Activated CD8-positive, alpha-beta T cell treated with anti-CD3 and anti-CD28 coated beads for 36 hours (primary cell): Measurements from ENCODE around the gene SYT8. TPM values are rescaled to one million over a fixed set of nuclear protein-coding genes. Genes with fewer than 3 reads are reported as not detected.

ENCODE experiments used
- ATAC-seq: fragments of 200-7000 bp; cut with Tn5 transposase; one replicate; pipeline ENCODE4 v1.10.0; 2021; ENCODE audit warnings: mild to moderate bottlenecking, moderate library complexity
- CTCF ChIA-PET: fragments of 350-600 bp; sonication (Branson Sonifier 250); formaldehyde crosslinking; loops from one replicate; lab custom pipeline; 2021; ENCODE audit warnings: antibody characterized with exemption; lab: Charles Lee
- POLR2A ChIA-PET: fragments of 350-600 bp; sonication (Branson Sonifier 250); formaldehyde crosslinking; loops from one replicate; lab custom pipeline; 2021; ENCODE audit warnings: antibody characterized with exemption; lab: Charles Lee
- DNase-seq: peaks from one replicate; pipeline ENCODE4 v3.0.0-alpha.2; 2020
- H3K27ac Mint-ChIP-seq: one replicate; pipeline ENCODE4 v1.8.0; 2021; ENCODE audit warnings: mild to moderate bottlenecking, mixed read lengths
- H3K27me3 Mint-ChIP-seq: one replicate; pipeline ENCODE4 v1.8.0; 2021; ENCODE audit warnings: mixed read lengths
- H3K36me3 Mint-ChIP-seq: one replicate; pipeline ENCODE4 v1.8.0; 2021; ENCODE audit warnings: low read depth, mixed read lengths
- H3K4me1 Mint-ChIP-seq: one replicate; pipeline ENCODE4 v1.8.0; 2021; ENCODE audit warnings: low read depth, mixed read lengths
- H3K4me3 Mint-ChIP-seq: one replicate; pipeline ENCODE4 v1.8.0; 2021; ENCODE audit warnings: mild to moderate bottlenecking, moderate library complexity, mixed read lengths
- H3K9me3 Mint-ChIP-seq: one replicate; pipeline ENCODE4 v1.8.0; 2021; ENCODE audit warnings: mixed read lengths
- CTCF ChIP-seq: fragments of 200-600 bp; IDR thresholded peaks from one replicate; pipeline ENCODE4 v1.8.0; 2022; ENCODE audit warnings: antibody characterized with exemption, mild to moderate bottlenecking
- intact Hi-C: fragments of 100-400 bp; cut with micrococcal nuclease; formaldehyde crosslinking; loops from one replicate; pipeline ENCODE4 v1.10.0; 2022
- total RNA-seq, 2 experiments: library from RNA; stranded (reverse); gene quantifications; one replicate each; pipeline ENCODE4 v1.2.3, GENCODE V29; 2021

Gene SYT8
- total RNA-seq, 2 experiments from 2014 or later, result not detected

GRCh38 chr11:1851468-1852180 is 16.8 kb downstream of the SYT8 start:
- intact Hi-C loops, result no loop called here
- H3K27me3 Mint-ChIP-seq, result no peaks in the 10 kb centered on the region
- ChIA-PET POLR2A (interaction anchor here (0.7 to 7.5 kb wide), 6 partner anchors 11 to 99 kb away, joined by 3 to 81 read pairs (median 8); partner anchors contain the start of gene PRR33), CTCF (interaction anchor here (0.9 to 5.2 kb wide), 11 partner anchors 13 to 300 kb away, joined by 3 to 32 read pairs (median 6); partner anchors contain the start of genes PRR33 and TNNI2)
- H3K36me3 Mint-ChIP-seq, result peaks cover 11% of the 10 kb centered on the region
- TF ChIP-seq CTCF, result no peak
- DNase-seq (no peak), ATAC-seq (no peak)
- H3K4me1 Mint-ChIP-seq, result peaks cover 59% of the 10 kb centered on the region
- H3K4me3 Mint-ChIP-seq, result peak overlapping the region; percentile 86
- H3K9me3 Mint-ChIP-seq, result no peaks in the 10 kb centered on the region
- H3K27ac Mint-ChIP-seq, result peak overlapping the region; percentile 95

DNA sequence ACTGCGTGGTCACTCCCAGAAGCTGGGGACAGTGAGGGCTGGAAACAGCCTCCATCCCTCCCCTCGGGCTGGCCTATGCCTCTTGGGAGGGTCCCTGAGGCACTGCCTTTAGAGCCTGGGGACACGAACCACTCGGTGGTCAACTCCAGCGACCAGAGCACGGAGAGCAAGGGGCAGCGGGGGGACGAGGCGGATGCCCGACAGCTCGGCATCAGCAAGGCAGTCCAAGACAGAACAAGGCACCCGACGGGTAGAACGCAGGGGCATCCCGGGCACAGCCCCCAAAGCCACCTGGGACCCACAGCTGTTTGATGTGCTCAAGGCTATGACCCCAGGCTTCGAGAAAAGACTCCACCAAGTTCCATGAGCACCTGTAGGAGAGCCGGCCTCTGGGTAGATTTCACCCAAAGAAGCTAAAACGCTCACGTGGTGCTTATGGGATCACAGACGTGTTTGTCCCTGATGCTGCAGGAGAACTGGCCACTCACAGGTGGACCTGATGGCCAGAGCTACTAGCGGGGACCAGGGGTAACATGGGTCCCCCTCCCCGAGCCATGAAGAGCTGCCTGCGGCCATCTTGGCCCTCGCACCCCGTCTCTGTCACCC is 17.6 kb downstream of the SYT8 start:
- ATAC-seq, result peak; percentile 0
- intact Hi-C loops, result no loop called here
- Mint-ChIP-seq H3K4me3 (peak overlapping the region; percentile 86), H3K4me1 (peaks cover 55% of the 10 kb centered on the region), H3K27me3 (no peaks in the 10 kb centered on the region), H3K36me3 (peaks cover 11% of the 10 kb centered on the region), H3K9me3 (no peaks in the 10 kb centered on the region), H3K27ac (peak overlapping the region; percentile 95)
- no peak for TF ChIP-seq CTCF
- ChIA-PET CTCF (interaction anchor here (1.0 to 5.2 kb wide), 10 partner anchors 13 to 96 kb away, joined by 3 to 32 read pairs (median 4); partner anchors contain the start of gene TNNI2), POLR2A (interaction anchor here (0.5 to 7.5 kb wide), 10 partner anchors 10 to 1118 kb away, joined by 3 to 81 read pairs (median 5); partner anchors contain the start of gene PRR33)
- no peak for DNase-seq

DNA sequence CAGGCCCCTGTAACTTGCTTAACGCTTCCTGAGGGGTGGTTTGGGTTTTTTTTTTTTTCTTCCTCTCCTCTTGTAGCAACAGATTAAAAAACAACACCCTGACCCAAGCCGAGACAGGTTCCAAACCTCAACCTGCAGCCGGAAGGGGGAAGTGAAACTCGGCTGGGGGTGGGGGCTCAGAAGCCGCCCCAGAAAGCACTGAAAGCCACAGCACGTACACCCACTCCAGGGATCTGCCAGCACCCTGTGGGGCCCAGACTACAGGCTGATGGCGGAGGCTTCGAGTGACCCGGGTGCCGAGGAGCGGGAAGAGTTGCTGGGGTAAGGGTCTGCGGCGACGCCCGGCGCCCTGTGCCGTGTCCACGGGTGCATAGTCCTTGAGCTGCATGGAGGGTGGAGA is 18.1 kb downstream of the SYT8 start, which contains the start of gene LSP1:
Gene LSP1, plus strand, starts transcription at position 208 of the 400 bp plus-strand sequence. Its CDS starts 61 bp downstream, at position 269.
- H3K4me3 Mint-ChIP-seq, result peak within 1 kb of the TSS; percentile 86
- no peaks in the 10 kb centered on the region for H3K27me3 Mint-ChIP-seq
- no peak for TF ChIP-seq CTCF
- H3K27ac Mint-ChIP-seq, result peak within 1 kb of the TSS; percentile 95
- peak; percentile 65 for ATAC-seq
- peaks cover 11% of the 10 kb centered on the region for H3K36me3 Mint-ChIP-seq
- ChIA-PET POLR2A (interaction anchor here (0.5 to 7.5 kb wide), 10 partner anchors 10 to 1118 kb away, joined by 3 to 81 read pairs (median 6); partner anchors contain the start of gene PRR33), CTCF (interaction anchor here (0.6 to 5.2 kb wide), 13 partner anchors 14 to 298 kb away, joined by 3 to 32 read pairs (median 5); partner anchors contain the start of gene TNNI2)
- DNase-seq, result peak; percentile 95
- intact Hi-C loops, result no loop called here
- no peaks in the 10 kb centered on the region for H3K9me3 Mint-ChIP-seq
- peaks cover 53% of the 10 kb centered on the region for H3K4me1 Mint-ChIP-seq

DNA sequence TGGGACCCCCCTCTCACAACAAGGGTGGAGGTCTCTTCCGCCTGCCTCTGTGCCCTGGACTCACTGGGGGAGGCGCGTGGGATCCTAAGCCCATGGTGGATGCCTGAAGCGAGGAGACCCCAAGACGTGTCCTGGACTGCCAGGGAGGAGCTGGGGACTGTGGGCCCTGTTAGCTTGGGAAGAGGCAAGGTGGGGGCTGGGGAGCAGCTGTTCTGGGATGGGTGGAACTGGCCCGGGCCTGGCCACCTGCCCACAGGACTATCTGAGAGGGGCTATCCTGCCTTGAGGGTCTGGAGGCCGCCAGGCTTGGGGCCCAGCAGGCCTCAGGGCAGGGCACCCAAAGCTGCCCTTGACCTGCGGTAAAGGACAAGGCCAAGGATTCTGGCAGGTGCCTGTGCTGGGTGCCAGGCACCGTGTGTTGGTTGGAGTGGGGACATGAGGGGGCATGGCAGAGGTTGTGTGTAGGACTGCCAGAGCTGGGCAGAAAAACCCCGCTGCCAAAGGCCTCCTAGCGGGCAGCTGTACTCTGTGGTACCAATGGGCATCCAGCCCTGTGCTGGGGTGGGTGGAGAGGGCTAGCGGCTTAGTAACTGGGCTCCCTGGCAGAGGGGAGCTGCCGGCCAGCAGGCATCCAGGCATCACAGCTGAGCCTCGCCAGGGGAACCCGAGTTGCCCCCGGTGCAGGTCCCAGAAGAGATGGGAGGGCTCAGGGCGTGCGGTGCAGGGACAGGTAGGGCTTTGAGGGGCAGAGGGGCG is 18.8 kb downstream of the SYT8 start:
- H3K4me3 Mint-ChIP-seq, result peak overlapping the region; percentile 86
- POLR2A ChIA-PET, result interaction anchor here (1.1 to 7.5 kb wide), 8 partner anchors 9 to 224 kb away, joined by 3 to 81 read pairs (median 8); partner anchors contain the start of gene PRR33
- no peak for TF ChIP-seq CTCF
- H3K27ac Mint-ChIP-seq, result peak overlapping the region; percentile 95
- no peaks in the 10 kb centered on the region for H3K27me3 Mint-ChIP-seq
- H3K9me3 Mint-ChIP-seq, result no peaks in the 10 kb centered on the region
- DNase-seq (peak; percentile 53), ATAC-seq (no peak)
- peaks cover 13% of the 10 kb centered on the region for H3K36me3 Mint-ChIP-seq
- CTCF ChIA-PET, result interaction anchor here (0.6 to 5.2 kb wide), 13 partner anchors 14 to 298 kb away, joined by 3 to 32 read pairs (median 5); partner anchors contain the start of gene TNNI2
- intact Hi-C loops, result no loop called here
- H3K4me1 Mint-ChIP-seq, result peaks cover 53% of the 10 kb centered on the region
